ENCODE results near the gene RAG2.

Gene RAG2

DNA sequence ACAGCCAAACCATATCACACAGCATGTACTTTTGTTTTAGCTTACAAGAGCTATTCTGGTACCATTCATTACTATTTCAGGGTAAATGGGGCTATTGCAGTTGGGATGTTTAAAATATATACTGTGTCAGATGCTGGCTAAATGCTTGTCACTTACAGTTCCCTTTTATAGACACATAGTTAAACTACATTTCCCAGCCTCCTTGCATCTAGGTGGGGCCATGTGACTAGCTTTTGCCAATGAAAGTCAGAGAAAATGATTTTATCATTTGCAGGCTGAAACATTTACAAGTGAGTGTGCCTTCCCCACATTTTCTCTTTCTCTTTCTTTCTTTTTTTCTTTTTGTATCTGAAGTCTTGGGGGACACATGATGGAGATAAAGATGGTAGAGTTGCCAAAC lies 11.5 kb downstream of the RAG2 start:
- peak; percentile 31 to 81 (median 74) for DNase-seq
- ChIA-PET POLR2A (no interaction called here), CTCF (interaction anchor here (1.7 to 2.7 kb wide), 2 partner anchors 11 to 23 kb away, joined by 3 to 12 read pairs; no protein-coding TSS in a partner anchor)
- Histone ChIP-seq H3K27me3 (replicated peaks in 2 of 5; ENCODE audit: control insufficient read depth in 4 of 5, insufficient read depth in 5 of 5, low read length in 4 of 5) (peaks cover 0 to 15% (median 3%) of the 10 kb centered on the region in 5 experiments), H3K4me1 (ENCODE audit: control extremely low read depth in 1 of 4, control insufficient read depth in 4 of 4, insufficient read depth in 4 of 4, low read length in 3 of 4) (no peaks in the 10 kb centered on the region), H3K36me3 (ENCODE audit: control insufficient read depth in 4 of 4, insufficient read depth in 4 of 4, low read length in 3 of 4) (no peaks in the 10 kb centered on the region), H3K27ac (ENCODE audit: insufficient read depth in 1 of 2, low read depth in 1 of 2, low read length in 2 of 2, poor library complexity in 1 of 2, severe bottlenecking in 2 of 2) (no peak overlapping the region), H3K9me3 (ENCODE audit: control extremely low read depth in 1 of 5, control insufficient read depth in 4 of 5, insufficient read depth in 2 of 5, low read depth in 1 of 5, low read length in 4 of 5) (peaks cover 0 to 6% (median 2%) of the 10 kb centered on the region in 5 experiments), H3K4me3 (ENCODE audit: control insufficient read depth in 1 of 7, extremely low read depth in 1 of 7, insufficient read depth in 4 of 7, low read depth in 2 of 7, low read length in 6 of 7) (no peak overlapping the region)

DNA sequence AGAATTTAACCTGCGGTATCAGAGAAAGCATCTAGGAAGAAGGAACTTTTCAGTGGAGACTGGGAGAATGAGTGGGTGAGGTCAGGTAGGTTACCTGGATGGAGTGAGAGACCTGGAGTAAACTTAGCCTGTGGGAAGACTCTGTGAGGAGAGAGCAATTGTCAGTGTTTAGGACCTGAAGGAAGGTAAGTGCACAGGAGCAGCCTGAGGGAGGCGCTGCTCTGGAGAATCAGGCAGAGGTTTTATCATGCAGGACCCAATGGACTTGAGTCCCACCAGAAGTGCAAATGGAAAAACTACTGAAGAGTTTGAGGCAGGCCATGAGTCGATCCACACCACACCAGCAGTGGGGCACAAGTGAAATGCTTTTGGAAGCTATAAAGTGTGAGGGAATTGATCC lies 14.4 kb downstream of the RAG2 start:
- no peak overlapping the region for H3K27ac ChIP-seq (ENCODE audit: insufficient read depth in 1 of 2, low read depth in 1 of 2, low read length in 2 of 2, poor library complexity in 1 of 2, severe bottlenecking in 2 of 2)
- peaks cover 0 to 4% (median 0%) of the 10 kb centered on the region in 5 experiments for H3K27me3 ChIP-seq (replicated peaks in 2 of 5; ENCODE audit: control insufficient read depth in 4 of 5, insufficient read depth in 5 of 5, low read length in 4 of 5)
- CTCF ChIA-PET: no interaction called here
- POLR2A ChIA-PET: no interaction called here
- no peaks in the 10 kb centered on the region for H3K36me3 ChIP-seq (ENCODE audit: control insufficient read depth in 4 of 4, insufficient read depth in 4 of 4, low read length in 3 of 4)
- no peaks in the 10 kb centered on the region for H3K4me1 ChIP-seq (ENCODE audit: control extremely low read depth in 1 of 4, control insufficient read depth in 4 of 4, insufficient read depth in 4 of 4, low read length in 3 of 4)
- H3K9me3 ChIP-seq (ENCODE audit: control extremely low read depth in 1 of 5, control insufficient read depth in 4 of 5, insufficient read depth in 2 of 5, low read depth in 1 of 5, low read length in 4 of 5): peaks cover 0 to 12% (median 7%) of the 10 kb centered on the region in 5 experiments
- WGBS (ENCODE audit: insufficient coverage): 90% methylated on average over 3 of the region's 3 CpGs
- H3K4me3 ChIP-seq (ENCODE audit: control insufficient read depth in 1 of 7, extremely low read depth in 1 of 7, insufficient read depth in 4 of 7, low read depth in 2 of 7, low read length in 6 of 7): no peak overlapping the region
- no peak for DNase-seq

DNA sequence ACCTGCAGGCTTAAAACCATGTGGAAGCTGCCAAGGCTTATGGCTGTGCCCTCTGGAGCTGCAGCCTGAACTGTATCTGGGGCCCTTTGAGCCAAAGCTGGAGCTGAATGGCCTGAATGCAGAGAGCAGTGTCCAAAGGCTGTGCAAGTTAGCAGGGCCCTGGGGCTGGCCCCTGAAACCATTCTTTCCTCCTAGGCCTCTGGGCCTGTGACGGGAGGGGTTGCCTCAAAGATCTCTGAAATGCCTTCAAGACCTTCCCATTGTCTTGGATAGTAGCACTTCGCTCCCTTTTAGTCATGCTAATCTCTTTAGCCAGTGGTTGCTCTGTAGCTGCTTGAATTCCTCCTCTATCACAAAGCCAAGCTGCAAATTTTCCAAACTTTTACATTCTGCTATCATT lies 16.5 kb downstream of the RAG2 start:
- H3K27me3 ChIP-seq (replicated peaks in 2 of 5; ENCODE audit: control insufficient read depth in 4 of 5, insufficient read depth in 5 of 5, low read length in 4 of 5): no peaks in the 10 kb centered on the region
- ChIA-PET POLR2A (no interaction called here), CTCF (interaction anchor here (0.9 to 1.6 kb wide), 3 partner anchors 8 to 15 kb away, joined by 3 read pairs; no protein-coding TSS in a partner anchor)
- no peak overlapping the region for H3K4me3 ChIP-seq (ENCODE audit: control insufficient read depth in 1 of 7, extremely low read depth in 1 of 7, insufficient read depth in 4 of 7, low read depth in 2 of 7, low read length in 6 of 7)
- H3K36me3 ChIP-seq (ENCODE audit: control insufficient read depth in 4 of 4, insufficient read depth in 4 of 4, low read length in 3 of 4): no peaks in the 10 kb centered on the region
- no peaks in the 10 kb centered on the region for H3K4me1 ChIP-seq (ENCODE audit: control extremely low read depth in 1 of 4, control insufficient read depth in 4 of 4, insufficient read depth in 4 of 4, low read length in 3 of 4)
- WGBS (ENCODE audit: insufficient coverage): 100% methylated on average over 2 of the region's 2 CpGs
- DNase-seq: no peak
- H3K27ac ChIP-seq (ENCODE audit: insufficient read depth in 1 of 2, low read depth in 1 of 2, low read length in 2 of 2, poor library complexity in 1 of 2, severe bottlenecking in 2 of 2): no peak overlapping the region
- H3K9me3 ChIP-seq (ENCODE audit: control extremely low read depth in 1 of 5, control insufficient read depth in 4 of 5, insufficient read depth in 2 of 5, low read depth in 1 of 5, low read length in 4 of 5): peaks cover 0 to 12% (median 7%) of the 10 kb centered on the region in 5 experiments

DNA sequence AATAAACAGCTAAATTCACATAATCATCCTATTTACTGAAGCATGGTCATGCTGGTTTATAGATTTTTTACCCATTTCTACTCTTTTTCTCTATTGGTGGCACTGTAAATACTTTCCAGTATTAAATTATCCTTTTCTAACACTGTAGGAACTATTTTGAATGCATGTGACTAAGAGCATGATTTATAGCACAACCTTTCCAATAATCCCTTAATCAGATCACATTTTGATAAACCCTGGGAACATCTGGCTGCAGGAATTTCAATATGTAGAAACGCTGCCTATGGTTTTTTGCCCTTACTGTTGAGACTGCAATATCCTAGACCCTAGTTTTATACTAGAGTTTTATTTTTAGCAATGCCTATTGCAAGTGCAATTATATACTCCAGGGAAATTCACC lies 19.6 kb downstream of the RAG2 start:
- POLR2A ChIA-PET: no interaction called here
- Histone ChIP-seq H3K4me3 (ENCODE audit: control insufficient read depth in 1 of 7, extremely low read depth in 1 of 7, insufficient read depth in 4 of 7, low read depth in 2 of 7, low read length in 6 of 7) (no peak overlapping the region), H3K36me3 (ENCODE audit: control insufficient read depth in 4 of 4, insufficient read depth in 4 of 4, low read length in 3 of 4) (peaks cover 0 to 5% (median 0%) of the 10 kb centered on the region in 4 experiments), H3K27ac (ENCODE audit: insufficient read depth in 1 of 2, low read depth in 1 of 2, low read length in 2 of 2, poor library complexity in 1 of 2, severe bottlenecking in 2 of 2) (no peak overlapping the region), H3K27me3 (replicated peaks in 2 of 5; ENCODE audit: control insufficient read depth in 4 of 5, insufficient read depth in 5 of 5, low read length in 4 of 5) (no peaks in the 10 kb centered on the region), H3K9me3 (ENCODE audit: control extremely low read depth in 1 of 5, control insufficient read depth in 4 of 5, insufficient read depth in 2 of 5, low read depth in 1 of 5, low read length in 4 of 5) (peaks cover 0 to 14% (median 7%) of the 10 kb centered on the region in 5 experiments), H3K4me1 (ENCODE audit: control extremely low read depth in 1 of 4, control insufficient read depth in 4 of 4, insufficient read depth in 4 of 4, low read length in 3 of 4) (no peaks in the 10 kb centered on the region)
- DNase-seq: no peak
- CTCF ChIA-PET: interaction anchor here (7.8 kb wide), 1 partner anchor 15 kb away, joined by 50 read pairs; no protein-coding TSS in a partner anchor
- no CpG with 5 or more reads among the region's 1 CpG for WGBS (ENCODE audit: insufficient coverage)

DNA sequence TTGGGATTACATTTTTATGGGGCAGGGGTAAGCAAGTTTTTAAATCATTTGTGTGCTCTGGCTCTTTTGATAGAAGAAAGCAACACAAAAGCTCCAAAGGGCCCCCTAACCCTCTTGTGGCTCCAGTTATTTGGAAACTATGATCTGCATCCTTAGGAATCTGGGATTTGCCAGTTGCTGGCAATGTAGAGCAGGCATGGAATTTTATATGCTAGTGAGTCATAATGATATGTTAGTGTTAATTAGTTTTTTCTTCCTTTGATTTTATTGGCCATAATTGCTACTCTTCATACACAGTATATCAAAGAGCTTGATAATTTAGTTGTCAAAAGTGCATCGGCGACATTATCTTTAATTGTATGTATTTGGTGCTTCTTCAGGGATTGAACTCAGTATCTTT lies 20.2 kb downstream of the RAG2 start:
- no CpG with 5 or more reads among the region's 2 CpGs for WGBS (ENCODE audit: insufficient coverage)
- H3K9me3 ChIP-seq (ENCODE audit: control extremely low read depth in 1 of 5, control insufficient read depth in 4 of 5, insufficient read depth in 2 of 5, low read depth in 1 of 5, low read length in 4 of 5): peaks cover 0 to 14% (median 7%) of the 10 kb centered on the region in 5 experiments
- ChIA-PET CTCF (interaction anchor here (7.8 kb wide), 1 partner anchor 14 kb away, joined by 50 read pairs; no protein-coding TSS in a partner anchor), POLR2A (no interaction called here)
- no peaks in the 10 kb centered on the region for H3K4me1 ChIP-seq (ENCODE audit: control extremely low read depth in 1 of 4, control insufficient read depth in 4 of 4, insufficient read depth in 4 of 4, low read length in 3 of 4)
- H3K27ac ChIP-seq (ENCODE audit: insufficient read depth in 1 of 2, low read depth in 1 of 2, low read length in 2 of 2, poor library complexity in 1 of 2, severe bottlenecking in 2 of 2): no peak overlapping the region
- H3K4me3 ChIP-seq (ENCODE audit: control insufficient read depth in 1 of 7, extremely low read depth in 1 of 7, insufficient read depth in 4 of 7, low read depth in 2 of 7, low read length in 6 of 7): no peak overlapping the region
- H3K36me3 ChIP-seq (ENCODE audit: control insufficient read depth in 4 of 4, insufficient read depth in 4 of 4, low read length in 3 of 4): peaks cover 0 to 5% (median 0%) of the 10 kb centered on the region in 4 experiments
- no peaks in the 10 kb centered on the region for H3K27me3 ChIP-seq (replicated peaks in 2 of 5; ENCODE audit: control insufficient read depth in 4 of 5, insufficient read depth in 5 of 5, low read length in 4 of 5)
- no peak for DNase-seq

DNA sequence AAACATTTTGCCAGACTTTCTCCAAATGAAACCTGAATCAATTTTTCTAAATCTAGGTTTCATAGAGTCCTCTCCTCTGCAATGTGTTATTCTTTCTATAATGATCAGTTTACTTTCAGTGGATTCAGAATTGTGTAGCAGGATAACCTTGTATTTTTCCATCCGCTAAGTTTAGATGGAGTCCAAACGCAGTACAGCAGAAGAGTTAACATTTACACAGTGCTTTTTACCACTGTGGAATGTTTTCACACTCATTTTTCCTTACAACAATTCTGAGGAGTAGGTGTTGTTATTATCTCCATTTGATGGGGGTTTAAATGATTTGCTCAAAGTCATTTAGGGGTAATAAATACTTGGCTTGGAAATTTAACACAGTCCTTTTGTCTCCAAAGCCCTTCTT lies 20.7 kb downstream of the RAG2 start:
- WGBS (ENCODE audit: insufficient coverage): no CpG with 5 or more reads among the region's 2 CpGs
- DNase-seq: no peak
- CTCF ChIA-PET: interaction anchor here (0.7 to 7.8 kb wide), 3 partner anchors 14 to 124 kb away, joined by 3 to 50 read pairs (median 3); no protein-coding TSS in a partner anchor

DNA sequence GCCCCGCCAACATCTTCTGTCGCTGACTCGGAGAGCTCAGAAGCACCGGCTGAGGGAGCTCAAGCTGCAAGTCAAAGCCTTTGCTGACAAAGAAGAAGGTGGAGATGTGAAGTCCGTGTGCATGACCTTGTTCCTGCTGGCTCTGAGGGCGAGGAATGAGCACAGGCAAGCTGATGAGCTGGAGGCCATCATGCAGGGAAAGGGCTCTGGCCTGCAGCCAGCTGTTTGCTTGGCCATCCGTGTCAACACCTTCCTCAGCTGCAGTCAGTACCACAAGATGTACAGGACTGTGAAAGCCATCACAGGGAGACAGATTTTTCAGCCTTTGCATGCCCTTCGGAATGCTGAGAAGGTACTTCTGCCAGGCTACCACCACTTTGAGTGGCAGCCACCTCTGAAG lies 23.6 kb downstream of the RAG2 start:
- ChIA-PET CTCF (interaction anchor here (1.1 to 7.8 kb wide), 3 partner anchors 11 to 172 kb away, joined by 3 to 50 read pairs (median 4); no protein-coding TSS in a partner anchor), POLR2A (no interaction called here)

More for the DNA sequence above, 20.7 kb downstream of the RAG2 start:
- peaks cover 0 to 14% (median 7%) of the 10 kb centered on the region in 5 experiments for H3K9me3 ChIP-seq (ENCODE audit: control extremely low read depth in 1 of 5, control insufficient read depth in 4 of 5, insufficient read depth in 2 of 5, low read depth in 1 of 5, low read length in 4 of 5)
- no peak overlapping the region for H3K27ac ChIP-seq (ENCODE audit: insufficient read depth in 1 of 2, low read depth in 1 of 2, low read length in 2 of 2, poor library complexity in 1 of 2, severe bottlenecking in 2 of 2)
- POLR2A ChIA-PET: no interaction called here
- H3K4me3 ChIP-seq (ENCODE audit: control insufficient read depth in 1 of 7, extremely low read depth in 1 of 7, insufficient read depth in 4 of 7, low read depth in 2 of 7, low read length in 6 of 7): no peak overlapping the region
- peaks cover 0 to 5% (median 0%) of the 10 kb centered on the region in 4 experiments for H3K36me3 ChIP-seq (ENCODE audit: control insufficient read depth in 4 of 4, insufficient read depth in 4 of 4, low read length in 3 of 4)
- no peaks in the 10 kb centered on the region for H3K4me1 ChIP-seq (ENCODE audit: control extremely low read depth in 1 of 4, control insufficient read depth in 4 of 4, insufficient read depth in 4 of 4, low read length in 3 of 4)
- H3K27me3 ChIP-seq (replicated peaks in 2 of 5; ENCODE audit: control insufficient read depth in 4 of 5, insufficient read depth in 5 of 5, low read length in 4 of 5): no peaks in the 10 kb centered on the region

More for the DNA sequence above, 23.6 kb downstream of the RAG2 start:
- Histone ChIP-seq H3K9me3 (ENCODE audit: control extremely low read depth in 1 of 5, control insufficient read depth in 4 of 5, insufficient read depth in 2 of 5, low read depth in 1 of 5, low read length in 4 of 5) (peaks cover 0 to 2% (median 0%) of the 10 kb centered on the region in 5 experiments), H3K4me3 (ENCODE audit: control insufficient read depth in 1 of 7, extremely low read depth in 1 of 7, insufficient read depth in 4 of 7, low read depth in 2 of 7, low read length in 6 of 7) (no peak overlapping the region), H3K4me1 (ENCODE audit: control extremely low read depth in 1 of 4, control insufficient read depth in 4 of 4, insufficient read depth in 4 of 4, low read length in 3 of 4) (no peaks in the 10 kb centered on the region), H3K27ac (ENCODE audit: insufficient read depth in 1 of 2, low read depth in 1 of 2, low read length in 2 of 2, poor library complexity in 1 of 2, severe bottlenecking in 2 of 2) (no peak overlapping the region), H3K36me3 (ENCODE audit: control insufficient read depth in 4 of 4, insufficient read depth in 4 of 4, low read length in 3 of 4) (peaks cover 0 to 5% (median 0%) of the 10 kb centered on the region in 4 experiments), H3K27me3 (replicated peaks in 2 of 5; ENCODE audit: control insufficient read depth in 4 of 5, insufficient read depth in 5 of 5, low read length in 4 of 5) (no peaks in the 10 kb centered on the region)
- 96% methylated on average over 8 of the region's 8 CpGs for WGBS (ENCODE audit: insufficient coverage)
- no peak for DNase-seq

Data from common myeloid progenitor, CD34-positive (primary cell).